GM21529 (cell line): ENCODE data around the gene ARID4B.
"Not testable (repeated sequence)": the region's sequence is repeated elsewhere in the genome, so short reads cannot be mapped to it uniquely, and the experiment has no call there.

ENCODE experiments used
- ATAC-seq: cut with Tn5 transposase; IDR thresholded peaks from one replicate; pipeline ENCODE4 v1.9.1; 2021; ENCODE audit not compliant: unreplicated experiment

ARID4B gene

GRCh38 chr1:235176486-235176885, 151.5 kb downstream of the ARID4B start:
- no peak for ATAC-seq

GRCh38 chr1:235169986-235170385, 158.0 kb downstream of the ARID4B start:
- no peak for ATAC-seq

- ATAC-seq = no peak
Measured at GRCh38 chr1:235168375-235168774, 159.6 kb downstream of the ARID4B start.

GRCh38 chr1:235161685-235162327, 166.2 kb downstream of the ARID4B start:
- ATAC-seq = no peak

- ATAC-seq = peak; percentile 97
Measured at GRCh38 chr1:235160957-235161684, 166.9 kb downstream of the ARID4B start, which contains the start of gene RBM34. Gene RBM34, minus strand, starts transcription at chr1:235161250. Its CDS starts 24 bp downstream, at chr1:235161226.

- peak; percentile 32 for ATAC-seq
Measured at GRCh38 chr1:235160383-235160956, 167.5 kb downstream of the ARID4B start.

- not testable (repeated sequence) for ATAC-seq
Measured at GRCh38 chr1:235159930-235160329, 168.0 kb downstream of the ARID4B start.

- ATAC-seq = not testable (repeated sequence)
Measured at GRCh38 chr1:235159284-235159683, 168.7 kb downstream of the ARID4B start.

- no peak for ATAC-seq
Measured at GRCh38 chr1:235158680-235159079, 169.3 kb downstream of the ARID4B start.

GRCh38 chr1:235157150-235157549, 170.8 kb downstream of the ARID4B start:
- ATAC-seq = no peak

- no peak for ATAC-seq
Measured at GRCh38 chr1:235156740-235157139, 171.2 kb downstream of the ARID4B start.

GRCh38 chr1:235156265-235156664, 171.7 kb downstream of the ARID4B start:
- ATAC-seq = no peak

GRCh38 chr1:235152235-235152634, 175.7 kb downstream of the ARID4B start:
- ATAC-seq = no peak

GRCh38 chr1:235151033-235151432, 176.9 kb downstream of the ARID4B start:
- no peak for ATAC-seq

- ATAC-seq = no peak
Measured at GRCh38 chr1:235149824-235150223, 178.2 kb downstream of the ARID4B start.

GRCh38 chr1:235147269-235147668, 180.7 kb downstream of the ARID4B start:
- ATAC-seq = no peak

GRCh38 chr1:235145639-235146038, 182.3 kb downstream of the ARID4B start:
- no peak for ATAC-seq

- no peak for ATAC-seq
Measured at GRCh38 chr1:235142991-235143390, 185.0 kb downstream of the ARID4B start.

- no peak for ATAC-seq
Measured at GRCh38 chr1:235139315-235139714, 188.7 kb downstream of the ARID4B start.

GRCh38 chr1:235138821-235139220, 189.2 kb downstream of the ARID4B start:
- ATAC-seq = no peak

GRCh38 chr1:235136111-235136510, 191.9 kb downstream of the ARID4B start:
- no peak for ATAC-seq

GRCh38 chr1:235134171-235134570, 193.8 kb downstream of the ARID4B start:
- no peak for ATAC-seq
